LNCaP clone FGC (cell line): ENCODE data around the gene CASQ2.

ENCODE experiments used
- DNase-seq: peaks from one replicate; pipeline ENCODE4 v3.0.0-alpha.2; 2011; ENCODE audit warnings: low read depth
- H3K4me3 ChIP-seq: 2 replicates; pipeline ENCODE4 v1.5.1; 2011; ENCODE audit warnings: mild to moderate bottlenecking, low read depth, low read length, control low read depth
- CTCF ChIP-seq: IDR thresholded peaks from 2 replicates; pipeline ENCODE4 v1.5.1; 2012; ENCODE audit warnings: mild to moderate bottlenecking; ENCODE audit not compliant: control insufficient read depth, insufficient read depth; ENCODE audit errors: extremely low read depth

The CASQ2 gene

DNA sequence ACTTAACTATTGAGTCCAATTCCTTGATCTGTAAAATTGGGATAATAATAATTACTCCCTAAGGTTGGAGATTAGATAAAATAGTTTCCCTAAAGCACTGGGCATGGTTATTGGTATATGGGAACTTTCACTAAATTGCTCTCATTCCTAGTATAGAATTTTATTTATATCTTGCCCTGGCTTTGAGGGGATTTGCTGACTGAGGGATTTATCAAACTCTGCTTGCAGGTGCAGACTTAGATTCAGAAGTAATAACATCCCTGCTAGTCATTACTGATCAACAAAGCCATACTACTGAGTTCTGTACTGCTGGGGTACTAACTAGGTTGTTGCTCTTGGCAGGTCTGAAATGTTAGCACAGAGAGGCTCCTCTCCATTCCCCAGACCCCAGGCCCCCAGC, 41.9 kb downstream of the CASQ2 start:
- no peak for TF ChIP-seq CTCF
- no peak overlapping the region for H3K4me3 ChIP-seq
- no peak for DNase-seq

DNA sequence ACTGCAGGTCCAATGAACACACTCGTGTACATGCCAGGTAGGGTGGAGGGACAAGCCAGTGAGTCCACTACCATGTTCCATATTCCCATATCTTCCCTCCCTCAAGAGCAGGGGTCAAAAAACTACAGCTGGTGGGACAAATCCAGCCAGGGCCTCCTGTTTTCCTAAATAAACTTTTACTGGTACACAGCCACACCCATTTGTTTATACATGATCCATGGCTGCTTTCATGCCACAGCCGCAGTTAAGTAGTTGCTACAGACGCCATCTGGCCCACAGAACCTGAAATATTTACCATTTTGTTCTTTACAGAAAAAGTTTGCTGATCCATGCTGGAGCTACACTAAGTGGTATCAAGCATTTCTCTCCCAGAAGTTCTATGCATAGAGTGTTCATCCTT, 42.4 kb downstream of the CASQ2 start:
- peak; percentile 8 for DNase-seq
- no peak overlapping the region for H3K4me3 ChIP-seq
- no peak for TF ChIP-seq CTCF

- TF ChIP-seq CTCF: no peak
- DNase-seq: peak; percentile 41
- H3K4me3 ChIP-seq: no peak overlapping the region
These were observed 42.9 kb downstream of the CASQ2 start for GRCh38 chr1:115725600-115725999.

DNA sequence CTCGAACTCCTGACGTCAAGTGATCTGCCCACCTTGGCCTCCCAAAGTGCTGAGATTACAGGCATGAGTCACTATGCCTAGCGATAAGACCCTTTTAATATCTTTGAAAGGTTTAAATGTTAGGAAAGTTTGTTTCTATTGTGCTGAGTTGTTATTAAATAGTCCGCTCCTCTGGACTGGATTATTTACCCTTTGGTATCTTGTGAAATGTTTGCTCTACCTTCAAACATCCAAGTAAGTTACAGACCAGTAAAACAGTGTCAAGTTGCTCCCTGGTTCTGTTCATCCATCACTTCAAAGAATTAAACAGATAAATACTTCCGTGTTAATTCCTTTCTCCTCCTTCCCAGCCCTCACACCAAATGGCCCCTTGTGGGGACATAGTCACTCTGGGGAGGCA, 44.8 kb downstream of the CASQ2 start:
- DNase-seq: no peak

DNA sequence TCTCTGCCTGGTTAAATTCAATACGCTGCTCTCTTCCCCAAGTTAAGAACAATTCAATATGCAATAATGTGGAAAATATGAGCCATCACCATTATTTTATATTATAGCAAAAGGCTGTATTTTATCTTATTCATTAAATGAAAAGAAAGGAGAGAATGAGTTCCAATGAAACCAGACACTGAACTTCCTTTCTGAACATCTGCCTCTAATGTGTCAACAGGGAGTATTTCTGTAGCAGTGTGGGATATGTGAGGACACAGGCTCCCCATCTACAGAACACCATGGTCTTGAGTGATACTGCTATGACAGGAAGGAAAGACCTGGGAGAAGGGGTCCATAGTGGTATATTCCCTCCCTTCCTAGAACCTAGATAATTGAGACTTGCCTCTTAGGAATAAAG, 46.3 kb downstream of the CASQ2 start:
- no peak for DNase-seq
- H3K4me3 ChIP-seq: no peak overlapping the region
- TF ChIP-seq CTCF: no peak

More for the DNA sequence above, 44.8 kb downstream of the CASQ2 start:
- no peak for TF ChIP-seq CTCF
- H3K4me3 ChIP-seq: no peak overlapping the region

DNA sequence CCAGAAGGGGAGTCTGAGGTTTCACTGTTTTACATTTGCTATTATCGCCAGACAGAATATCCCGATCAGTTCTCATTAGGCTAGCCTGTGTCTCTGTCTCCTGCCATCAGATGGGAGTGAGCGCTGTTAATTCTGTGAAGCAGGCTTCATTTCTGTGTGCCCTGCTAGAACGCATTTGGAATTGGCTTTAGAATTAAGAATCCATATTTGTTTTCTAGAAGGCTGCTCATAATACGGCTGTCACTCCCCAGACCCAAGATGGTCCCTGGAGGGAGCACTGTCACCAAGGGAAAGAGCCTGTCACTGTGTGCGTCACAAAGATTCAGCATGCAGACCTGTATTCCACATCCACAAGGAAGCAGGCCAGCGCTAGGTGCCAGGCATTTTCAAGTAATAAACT, 49.2 kb downstream of the CASQ2 start:
- H3K4me3 ChIP-seq: no peak overlapping the region
- no peak for DNase-seq
- no peak for TF ChIP-seq CTCF

DNA sequence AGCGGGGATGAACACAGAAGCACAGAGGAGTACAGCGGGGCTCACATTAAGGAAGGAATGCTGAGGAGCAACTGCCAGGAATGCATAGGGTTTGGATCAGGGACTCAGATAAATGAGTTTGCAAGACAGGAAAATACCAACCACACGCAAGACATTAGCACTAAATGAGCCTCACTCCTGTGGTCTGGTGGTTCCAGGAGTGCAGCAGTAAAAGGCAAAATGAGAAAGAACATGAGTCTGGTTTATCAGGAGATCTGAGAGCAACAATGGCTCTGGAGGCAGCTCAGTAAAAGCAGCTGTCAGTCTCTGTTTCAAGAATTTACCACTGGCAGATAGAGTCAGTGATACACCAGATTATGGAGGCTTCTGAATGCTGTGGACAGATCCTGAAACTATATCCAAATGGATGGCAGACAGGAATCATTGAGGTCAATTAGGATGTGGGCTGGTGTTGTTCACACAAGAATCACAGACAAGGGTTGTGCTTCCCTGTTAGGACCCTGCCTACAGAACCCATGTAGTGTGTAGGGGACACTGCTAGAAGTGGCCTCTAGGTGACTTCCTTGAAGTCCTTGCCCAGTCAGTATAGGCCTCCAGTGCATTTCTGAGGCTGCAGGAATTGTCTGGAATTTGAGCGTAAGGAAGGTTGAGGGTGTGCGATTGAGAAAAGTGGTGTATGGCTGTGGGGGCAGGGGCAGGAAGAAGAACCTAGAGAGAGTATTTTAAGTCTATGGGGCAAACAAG, 50.3 kb downstream of the CASQ2 start:
- no peak overlapping the region for H3K4me3 ChIP-seq
- DNase-seq: no peak
- no peak for TF ChIP-seq CTCF
